Panc1 (cell line): Measurements from ENCODE around the gene TAL1.

Experiments
- CTCF ChIP-seq: fragments of 450-650 bp; IDR thresholded peaks from 2 replicates; pipeline ENCODE4 v1.5.1; 2017; ENCODE audit warnings: mild to moderate bottlenecking
- POLR2AphosphoS5 ChIP-seq: IDR thresholded peaks from 2 replicates; pipeline ENCODE4 v1.6.1; 2012; ENCODE audit warnings: mild to moderate bottlenecking, low read depth, low read length, moderate library complexity
- REST ChIP-seq, 2 experiments: IDR thresholded peaks; 2 replicates each; pipeline ENCODE4 v1.6.1; 2011 to 2012; ENCODE audit warnings: low read depth in 2 of 2, control low read depth in 1 of 2, low read length in 1 of 2, mild to moderate bottlenecking in 1 of 2, moderate library complexity in 1 of 2; ENCODE audit not compliant: insufficient read depth in 1 of 2
- SIN3A ChIP-seq: IDR thresholded peaks from 2 replicates; pipeline ENCODE4 v1.6.1; 2012; ENCODE audit warnings: low read depth, mild to moderate bottlenecking, low read length, moderate library complexity, borderline replicate concordance; ENCODE audit not compliant: insufficient read depth
- TCF7L2 ChIP-seq: IDR thresholded peaks from 2 replicates; pipeline ENCODE4 v1.6.1; 2011; ENCODE audit warnings: mild to moderate bottlenecking, low read depth, low read length, inconsistent platforms

GRCh38 chr1:47179017-47179987 lies 52.7 kb downstream of the TAL1 start:
- TF ChIP-seq CTCF (peak; percentile 93), SIN3A (no peak), POLR2AphosphoS5 (0 out of 2 replicates have a peak, but pooled peaks have one; percentile 26), TCF7L2 (no peak), REST (IDR thresholded peaks at IDR 0.05; ENCODE audit: insufficient read depth in 1 of 2, low read depth in 2 of 2, low read length in 1 of 2) (peak in 1 of 2 experiments; percentile 63; a peak in 1 of 4 replicates)
